GM20000 (cell line): ENCODE data around the gene NETO2.

Experiments
- DNase-seq: peaks from one replicate; pipeline ENCODE4 v3.0.0; 2012; ENCODE audit warnings: low spot score
- TF ChIP-seq, protein P1 (sequence below): IDR thresholded peaks from 2 replicates; pipeline ENCODE4 v1.5.1; 2012; ENCODE audit warnings: mild to moderate bottlenecking, control low read depth; ENCODE audit errors: extremely low read depth, missing control alignments

NETO2 gene

GRCh38 chr16:47028767-47029377, 114.9 kb downstream of the NETO2 start:
- TF ChIP-seq, protein P1, sequence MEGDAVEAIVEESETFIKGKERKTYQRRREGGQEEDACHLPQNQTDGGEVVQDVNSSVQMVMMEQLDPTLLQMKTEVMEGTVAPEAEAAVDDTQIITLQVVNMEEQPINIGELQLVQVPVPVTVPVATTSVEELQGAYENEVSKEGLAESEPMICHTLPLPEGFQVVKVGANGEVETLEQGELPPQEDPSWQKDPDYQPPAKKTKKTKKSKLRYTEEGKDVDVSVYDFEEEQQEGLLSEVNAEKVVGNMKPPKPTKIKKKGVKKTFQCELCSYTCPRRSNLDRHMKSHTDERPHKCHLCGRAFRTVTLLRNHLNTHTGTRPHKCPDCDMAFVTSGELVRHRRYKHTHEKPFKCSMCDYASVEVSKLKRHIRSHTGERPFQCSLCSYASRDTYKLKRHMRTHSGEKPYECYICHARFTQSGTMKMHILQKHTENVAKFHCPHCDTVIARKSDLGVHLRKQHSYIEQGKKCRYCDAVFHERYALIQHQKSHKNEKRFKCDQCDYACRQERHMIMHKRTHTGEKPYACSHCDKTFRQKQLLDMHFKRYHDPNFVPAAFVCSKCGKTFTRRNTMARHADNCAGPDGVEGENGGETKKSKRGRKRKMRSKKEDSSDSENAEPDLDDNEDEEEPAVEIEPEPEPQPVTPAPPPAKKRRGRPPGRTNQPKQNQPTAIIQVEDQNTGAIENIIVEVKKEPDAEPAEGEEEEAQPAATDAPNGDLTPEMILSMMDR: no peak

More at GRCh38 chr16:47028767-47029377, 114.9 kb downstream of the NETO2 start:
- DNase-seq: no peak
